T-helper 1 cell treated with Interleukin-12 subunit alpha and Interleukin-12 subunit beta and Interleukin-4 antibody, amounts not matched to agents 30 μg/mL and 1 μg/mL, for 36 hours (primary cell): ENCODE data around the gene AAGAB.
"Not testable (repeated sequence)": the region's sequence is repeated elsewhere in the genome, so short reads cannot be mapped to it uniquely, and the experiment has no call there.

Experiments
- H3K27ac Mint-ChIP-seq: one replicate; pipeline ENCODE4 v1.8.0; 2021; ENCODE audit warnings: mild to moderate bottlenecking, mixed read lengths
- H3K27me3 Mint-ChIP-seq: one replicate; pipeline ENCODE4 v1.8.0; 2021; ENCODE audit warnings: low read depth, mixed read lengths
- H3K36me3 Mint-ChIP-seq: one replicate; pipeline ENCODE4 v1.8.0; 2021; ENCODE audit warnings: low read depth, mixed read lengths
- H3K4me1 Mint-ChIP-seq: one replicate; pipeline ENCODE4 v1.8.0; 2021; ENCODE audit warnings: low read depth, mixed read lengths
- H3K4me3 Mint-ChIP-seq: one replicate; pipeline ENCODE4 v1.8.0; 2021; ENCODE audit warnings: mild to moderate bottlenecking, moderate library complexity, mixed read lengths
- H3K9me3 Mint-ChIP-seq: one replicate; pipeline ENCODE4 v1.8.0; 2021; ENCODE audit warnings: mixed read lengths

AAGAB gene

DNA sequence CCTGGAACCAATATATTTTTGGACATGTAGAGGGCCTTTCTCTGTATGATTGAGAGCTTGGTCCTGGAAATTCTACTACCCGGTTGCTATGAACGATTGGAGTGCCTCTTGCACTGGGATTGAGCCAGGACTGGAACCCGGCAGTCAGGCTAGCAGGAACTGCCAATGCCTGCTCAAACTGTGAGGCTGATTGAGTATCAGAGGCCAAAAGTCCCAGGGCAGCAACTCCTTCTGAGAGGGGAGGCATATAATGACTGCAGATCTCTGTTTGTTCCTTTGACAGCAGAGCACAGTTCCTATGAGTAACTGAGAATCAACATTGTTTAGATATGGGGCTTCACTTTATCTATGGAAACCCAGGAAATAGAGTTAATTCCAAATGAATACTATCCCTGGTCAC lies 13.0 kb upstream of the AAGAB start:
- peaks cover 11% of the 10 kb centered on the region for H3K4me1 Mint-ChIP-seq
- no peak overlapping the region for H3K4me3 Mint-ChIP-seq
- peaks cover 37% of the 10 kb centered on the region for H3K27me3 Mint-ChIP-seq
- peaks cover 7% of the 10 kb centered on the region for H3K9me3 Mint-ChIP-seq
- no peak overlapping the region for H3K27ac Mint-ChIP-seq
- peaks cover 3% of the 10 kb centered on the region for H3K36me3 Mint-ChIP-seq

- H3K4me3 Mint-ChIP-seq: no peak overlapping the region
- H3K4me1 Mint-ChIP-seq: peaks cover 11% of the 10 kb centered on the region
- H3K9me3 Mint-ChIP-seq: peaks cover 5% of the 10 kb centered on the region
- peaks cover 3% of the 10 kb centered on the region for H3K36me3 Mint-ChIP-seq
- H3K27me3 Mint-ChIP-seq: peaks cover 36% of the 10 kb centered on the region
- no peak overlapping the region for H3K27ac Mint-ChIP-seq
Measured at GRCh38 chr15:67266870-67267269, 12.4 kb upstream of the AAGAB start.

DNA sequence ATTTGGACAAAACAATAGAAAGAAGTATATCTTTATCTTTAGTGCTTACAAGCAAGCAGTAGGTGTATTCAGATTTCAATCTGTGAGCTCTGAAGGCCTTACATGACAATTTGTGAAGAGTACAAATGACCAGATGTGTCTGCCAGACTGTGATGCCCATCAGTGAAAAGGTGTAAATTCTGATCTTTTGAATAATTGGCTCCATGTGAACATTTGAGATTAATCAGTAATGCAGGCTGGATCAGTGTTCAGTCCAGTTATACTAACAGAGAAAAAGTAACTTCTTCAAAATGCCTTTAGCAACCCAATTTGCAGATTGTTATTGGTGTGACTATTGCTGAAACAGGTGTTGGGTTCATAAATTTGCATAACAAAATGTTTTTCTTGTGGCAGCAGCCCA lies 5.3 kb upstream of the AAGAB start:
- Mint-ChIP-seq H3K27me3 (peaks cover 22% of the 10 kb centered on the region), H3K36me3 (peaks cover 4% of the 10 kb centered on the region), H3K4me1 (peaks cover 7% of the 10 kb centered on the region), H3K9me3 (no peaks in the 10 kb centered on the region), H3K27ac (no peak overlapping the region), H3K4me3 (no peak overlapping the region)

GRCh38 chr15:67259379-67259778 lies 4.9 kb upstream of the AAGAB start:
- Mint-ChIP-seq H3K36me3 (peaks cover 5% of the 10 kb centered on the region), H3K4me1 (peaks cover 7% of the 10 kb centered on the region), H3K4me3 (no peak overlapping the region), H3K27me3 (peaks cover 24% of the 10 kb centered on the region), H3K9me3 (no peaks in the 10 kb centered on the region), H3K27ac (no peak overlapping the region)

DNA sequence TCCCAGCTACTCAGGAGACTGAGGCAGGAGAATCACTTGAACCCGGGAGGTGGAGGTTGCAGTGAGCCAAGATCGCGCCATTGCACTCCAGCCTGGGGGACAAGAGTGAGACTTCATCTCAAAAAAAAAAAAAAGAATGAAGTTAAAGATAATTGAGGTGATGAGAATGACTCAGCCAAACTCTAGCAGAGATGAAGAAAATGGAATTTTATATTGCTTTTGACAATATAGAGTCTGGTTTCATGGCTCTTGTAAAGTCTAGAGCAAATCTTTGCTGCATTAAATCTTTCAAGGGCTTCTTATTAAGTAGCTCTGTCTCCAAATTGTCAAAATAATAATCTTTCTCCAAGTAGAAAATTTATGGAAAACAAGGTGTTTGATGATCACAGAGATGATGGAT lies 4.0 kb upstream of the AAGAB start:
- not testable (repeated sequence) for H3K4me1 Mint-ChIP-seq, H3K4me3 Mint-ChIP-seq, H3K9me3 Mint-ChIP-seq, H3K27ac Mint-ChIP-seq, H3K36me3 Mint-ChIP-seq
- H3K27me3 Mint-ChIP-seq: peaks cover 24% of the 10 kb centered on the region

DNA sequence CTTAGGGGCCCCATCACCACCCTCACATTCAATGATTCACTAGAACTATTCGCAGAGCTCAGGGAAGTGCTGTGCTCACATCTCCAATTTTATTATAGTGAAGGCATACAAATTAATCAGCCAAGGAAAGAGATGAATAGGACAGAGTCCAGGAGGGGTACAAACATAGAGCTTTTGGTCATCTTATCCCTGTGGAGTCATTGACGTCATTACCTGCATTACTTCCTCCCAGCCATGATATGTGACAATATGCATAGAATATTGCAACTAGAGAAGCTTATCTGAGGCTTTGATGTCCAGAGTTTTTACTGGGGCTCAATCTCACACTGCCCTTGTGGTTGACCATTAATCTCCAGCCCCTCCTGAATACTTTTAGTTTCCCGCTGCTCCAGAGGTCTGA lies 1.6 kb upstream of the AAGAB start:
- Mint-ChIP-seq H3K4me1 (peaks cover 25% of the 10 kb centered on the region), H3K27ac (peak overlapping the region; percentile 69)

DNA sequence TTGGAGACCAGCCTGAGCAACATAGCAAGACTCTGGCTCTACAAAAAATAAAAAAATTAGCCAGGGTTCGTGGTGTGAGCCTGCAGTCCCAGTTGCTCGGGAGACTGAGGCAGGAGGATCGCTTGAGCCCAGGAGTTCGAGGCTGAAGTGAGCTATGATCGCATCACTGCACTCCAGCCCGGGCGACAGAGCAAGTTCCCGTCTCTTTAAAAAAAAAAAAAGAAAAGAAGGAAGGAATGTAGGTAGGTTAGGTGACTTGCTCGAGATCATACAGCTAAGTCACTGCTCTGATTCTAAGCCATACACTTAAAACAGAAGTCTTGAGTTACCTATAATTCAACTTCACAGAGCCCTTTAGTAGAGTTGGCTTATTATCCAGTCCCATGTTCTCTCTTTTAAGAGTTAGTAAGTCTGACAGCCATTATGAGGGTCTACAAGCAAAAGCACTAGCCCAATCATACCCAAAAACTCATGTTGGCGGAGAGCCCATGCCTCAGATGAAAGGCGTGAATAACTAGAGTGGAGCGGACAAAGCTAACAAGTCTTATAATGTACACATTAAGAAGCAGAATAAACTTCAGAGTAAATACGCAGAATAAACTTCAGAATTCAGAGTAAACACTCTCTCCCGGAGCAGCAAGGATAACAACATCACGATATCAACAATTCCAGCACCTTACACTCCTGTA lies 768 bp downstream of the AAGAB start:
- H3K27me3 Mint-ChIP-seq: peaks cover 24% of the 10 kb centered on the region
- peaks cover 12% of the 10 kb centered on the region for H3K36me3 Mint-ChIP-seq
- H3K4me3 Mint-ChIP-seq: peak overlapping the region; percentile 100
- H3K9me3 Mint-ChIP-seq: no peaks in the 10 kb centered on the region
- H3K4me1 Mint-ChIP-seq: peaks cover 28% of the 10 kb centered on the region
- peak overlapping the region; percentile 99 for H3K27ac Mint-ChIP-seq

More for the DNA sequence above, 1.6 kb upstream of the AAGAB start:
- no peaks in the 10 kb centered on the region for H3K9me3 Mint-ChIP-seq
- H3K27me3 Mint-ChIP-seq: peaks cover 24% of the 10 kb centered on the region
- peaks cover 8% of the 10 kb centered on the region for H3K36me3 Mint-ChIP-seq
- H3K4me3 Mint-ChIP-seq: peak overlapping the region; percentile 79

DNA sequence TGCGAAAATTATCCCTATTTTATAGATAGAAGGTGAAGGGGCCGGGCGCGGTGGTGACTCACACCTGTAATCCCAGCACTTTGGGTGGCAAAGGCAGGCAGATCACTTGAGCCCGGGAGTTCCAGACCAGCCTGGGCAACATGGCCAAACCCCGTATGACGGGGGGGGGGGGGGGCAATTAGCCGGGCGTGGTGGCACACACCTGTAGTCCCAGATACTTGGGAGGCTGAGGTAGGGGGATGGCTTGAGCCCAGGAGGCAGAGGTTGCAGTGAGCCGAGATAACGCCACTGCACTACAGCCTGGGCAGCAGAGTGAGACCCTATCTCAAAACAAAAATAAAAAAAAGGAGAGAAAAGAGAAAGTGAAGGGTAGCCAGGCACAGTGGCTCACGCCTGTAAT lies 1.4 kb downstream of the AAGAB start:
- peaks cover 13% of the 10 kb centered on the region for H3K36me3 Mint-ChIP-seq
- H3K9me3 Mint-ChIP-seq: no peaks in the 10 kb centered on the region
- peaks cover 24% of the 10 kb centered on the region for H3K27me3 Mint-ChIP-seq
- H3K4me3 Mint-ChIP-seq: peak overlapping the region; percentile 100
- H3K4me1 Mint-ChIP-seq: peaks cover 32% of the 10 kb centered on the region
- H3K27ac Mint-ChIP-seq: peak overlapping the region; percentile 99

DNA sequence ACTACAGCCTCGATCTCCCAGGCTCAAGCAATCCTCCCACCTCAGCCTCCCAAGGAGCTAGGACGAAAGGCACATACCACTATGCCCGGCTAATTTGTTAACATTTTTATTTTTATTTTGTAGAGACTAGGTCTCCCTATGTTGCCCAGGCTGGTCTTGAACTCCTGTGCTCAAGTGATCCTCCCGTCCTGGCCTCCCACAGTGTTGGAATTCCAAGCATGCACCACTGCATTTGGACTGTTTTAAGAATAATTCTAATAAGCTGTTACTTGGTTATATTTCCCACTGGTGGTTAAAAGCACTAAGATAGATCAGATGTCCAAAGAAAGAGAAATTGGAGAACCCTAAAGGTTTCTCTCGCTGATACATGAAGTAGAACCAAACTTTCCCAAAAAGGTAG lies 3.1 kb downstream of the AAGAB start:
- Mint-ChIP-seq H3K27ac (no peak overlapping the region), H3K27me3 (peaks cover 14% of the 10 kb centered on the region), H3K4me1 (peaks cover 33% of the 10 kb centered on the region), H3K9me3 (peaks cover 10% of the 10 kb centered on the region), H3K4me3 (no peak overlapping the region), H3K36me3 (peaks cover 25% of the 10 kb centered on the region)

DNA sequence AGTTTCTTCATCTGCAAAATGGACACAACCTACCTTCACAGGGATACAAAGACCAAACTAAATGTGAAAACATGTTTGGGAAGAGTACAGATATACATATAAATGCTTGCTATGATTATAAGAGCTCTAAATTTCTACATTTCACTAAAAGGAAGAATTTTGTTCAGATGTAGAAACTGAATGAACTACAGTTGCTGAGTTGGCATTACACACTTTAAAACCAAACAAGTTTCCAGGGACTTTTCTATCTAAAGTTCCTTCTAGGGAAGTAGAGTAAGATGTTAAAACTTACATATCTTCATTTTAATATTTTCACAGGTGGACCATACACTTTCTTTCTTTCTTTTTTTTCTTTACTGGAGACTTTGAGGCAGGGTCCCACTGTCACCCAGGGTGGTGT lies 4.6 kb downstream of the AAGAB start:
- Mint-ChIP-seq H3K4me1 (peaks cover 28% of the 10 kb centered on the region), H3K27ac (no peak overlapping the region), H3K36me3 (peaks cover 37% of the 10 kb centered on the region), H3K27me3 (peaks cover 2% of the 10 kb centered on the region), H3K9me3 (peaks cover 10% of the 10 kb centered on the region), H3K4me3 (no peak overlapping the region)

DNA sequence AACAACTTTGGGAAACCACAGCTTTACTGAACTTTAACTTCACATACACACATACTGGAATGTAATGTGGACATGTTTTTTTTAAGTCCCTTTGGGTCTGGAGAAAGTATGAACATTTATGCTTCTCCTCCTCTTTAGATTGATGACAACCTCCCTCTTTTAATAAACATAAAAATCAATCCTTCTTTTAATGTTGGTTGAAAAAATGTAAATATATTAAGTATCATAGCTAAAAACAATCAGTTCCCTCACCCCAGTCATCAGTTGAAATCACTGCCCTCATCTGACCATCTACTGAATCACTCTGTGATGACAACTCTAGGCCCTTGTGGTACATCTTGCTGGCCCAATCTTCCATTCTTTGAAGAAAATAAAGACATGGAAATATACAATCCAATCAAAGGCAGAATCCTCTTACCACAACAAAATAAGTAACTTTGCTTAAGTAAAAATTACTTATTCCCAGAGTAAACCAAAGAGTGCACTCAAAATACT lies 6.4 kb downstream of the AAGAB start:
- Mint-ChIP-seq H3K9me3 (peaks cover 10% of the 10 kb centered on the region), H3K27ac (no peak overlapping the region), H3K4me3 (no peak overlapping the region), H3K36me3 (peaks cover 39% of the 10 kb centered on the region), H3K4me1 (peaks cover 30% of the 10 kb centered on the region), H3K27me3 (no peaks in the 10 kb centered on the region)

DNA sequence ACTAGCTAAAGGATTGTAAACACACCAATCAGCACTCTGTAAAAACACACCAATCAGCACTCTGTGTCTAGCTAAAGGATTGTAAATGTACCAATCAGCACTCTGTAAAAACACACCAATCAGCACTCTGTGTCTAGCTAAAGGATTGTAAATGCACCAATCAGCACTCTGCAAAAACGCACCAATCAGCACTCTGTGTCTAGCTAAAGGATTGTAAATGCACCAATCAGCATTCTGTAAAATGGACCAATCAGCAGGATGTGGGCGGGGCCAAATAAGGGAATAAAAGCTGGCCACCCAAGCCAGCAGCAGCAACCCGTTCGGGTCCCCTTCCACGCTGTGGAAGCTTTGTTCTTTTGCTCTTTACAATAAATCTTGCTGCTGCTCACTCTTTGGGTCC lies 7.9 kb downstream of the AAGAB start:
- Mint-ChIP-seq H3K4me1 (peaks cover 29% of the 10 kb centered on the region), H3K9me3 (peaks cover 10% of the 10 kb centered on the region), H3K36me3 (peaks cover 36% of the 10 kb centered on the region)
- not testable (repeated sequence) for H3K27me3 Mint-ChIP-seq, H3K4me3 Mint-ChIP-seq, H3K27ac Mint-ChIP-seq

DNA sequence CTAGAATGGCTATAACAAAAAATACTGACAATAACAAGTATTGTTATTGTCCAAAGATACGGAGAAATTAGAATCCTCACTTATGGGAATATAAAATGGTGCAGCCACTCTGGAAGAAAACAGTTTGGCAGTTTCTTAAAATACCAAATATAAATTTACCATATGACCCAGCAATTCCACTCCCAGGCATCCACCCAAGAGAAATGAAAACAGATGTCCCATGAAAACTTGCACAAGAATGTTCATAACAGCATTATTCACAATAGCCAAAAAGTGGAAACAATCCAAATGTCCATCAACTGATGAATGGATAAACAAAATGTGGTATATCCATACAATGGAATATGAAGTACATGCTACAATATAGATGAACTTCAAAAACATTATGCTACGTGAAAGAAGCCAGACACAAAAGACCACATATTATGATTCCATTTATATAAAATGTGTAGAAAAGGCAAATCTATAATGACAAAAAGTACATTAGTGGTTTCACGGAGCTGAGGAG lies 9.4 kb downstream of the AAGAB start:
- peaks cover 35% of the 10 kb centered on the region for H3K36me3 Mint-ChIP-seq
- H3K4me1 Mint-ChIP-seq: peaks cover 42% of the 10 kb centered on the region
- H3K27ac Mint-ChIP-seq: no peak overlapping the region
- no peaks in the 10 kb centered on the region for H3K27me3 Mint-ChIP-seq
- H3K4me3 Mint-ChIP-seq: no peak overlapping the region
- H3K9me3 Mint-ChIP-seq: peaks cover 10% of the 10 kb centered on the region

DNA sequence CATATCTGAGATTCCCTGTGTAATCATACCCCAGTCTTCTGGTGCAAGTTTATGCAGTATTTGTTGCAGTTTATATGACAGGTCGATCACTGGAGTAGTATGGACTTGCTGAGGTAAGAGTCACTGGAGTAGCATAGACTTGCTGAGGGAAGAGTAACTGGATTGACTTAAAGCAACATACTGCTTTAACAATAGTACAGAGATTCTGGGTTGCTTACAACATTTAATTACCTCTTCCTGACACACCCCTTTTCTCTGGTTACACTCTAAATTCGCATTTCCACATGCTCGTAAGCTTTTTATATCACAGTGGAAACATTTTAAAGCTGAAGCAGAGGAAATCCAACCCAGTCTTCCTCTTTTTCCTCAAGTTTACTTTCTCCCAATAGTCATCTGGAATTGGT lies 11.8 kb downstream of the AAGAB start:
- Mint-ChIP-seq H3K9me3 (peaks cover 10% of the 10 kb centered on the region), H3K27ac (peak overlapping the region; percentile 50), H3K4me3 (no peak overlapping the region), H3K27me3 (no peaks in the 10 kb centered on the region), H3K4me1 (peaks cover 43% of the 10 kb centered on the region), H3K36me3 (peaks cover 27% of the 10 kb centered on the region)

GRCh38 chr15:67241132-67241855 lies 13.2 kb downstream of the AAGAB start:
- H3K9me3 Mint-ChIP-seq: no peaks in the 10 kb centered on the region
- H3K27me3 Mint-ChIP-seq: no peaks in the 10 kb centered on the region
- H3K4me1 Mint-ChIP-seq: peaks cover 47% of the 10 kb centered on the region
- peak overlapping the region; percentile 90 for H3K27ac Mint-ChIP-seq
- H3K36me3 Mint-ChIP-seq: peaks cover 19% of the 10 kb centered on the region
- peak overlapping the region; percentile 72 for H3K4me3 Mint-ChIP-seq
